HG03469 (cell line): ENCODE data around the gene RETREG2.

Experiments
- ATAC-seq: cut with Tn5 transposase; IDR thresholded peaks from one replicate; pipeline ENCODE4 v1.9.1; 2021; ENCODE audit warnings: mild to moderate bottlenecking, moderate library complexity, moderate number of reproducible peaks; ENCODE audit not compliant: unreplicated experiment

RETREG2 gene

GRCh38 chr2:219213486-219214071 lies 35.5 kb downstream of the RETREG2 start:
- ATAC-seq: no peak

- no peak for ATAC-seq
Observed at GRCh38 chr2:219214141-219214540, 36.1 kb downstream of the RETREG2 start.

- no peak for ATAC-seq
Observed at GRCh38 chr2:219214786-219215185, 36.7 kb downstream of the RETREG2 start.

- ATAC-seq: no peak
Observed at GRCh38 chr2:219215871-219216534, 37.9 kb downstream of the RETREG2 start.

GRCh38 chr2:219216535-219216915 lies 38.5 kb downstream of the RETREG2 start:
- ATAC-seq: no peak

- no peak for ATAC-seq
Observed at GRCh38 chr2:219218217-219218731, 40.2 kb downstream of the RETREG2 start.

GRCh38 chr2:219218732-219219701 lies 40.9 kb downstream of the RETREG2 start, which contains the start of gene ABCB6:
Gene ABCB6 (minus strand): TSS chr2:219218958. CDS start chr2:219218673, 285 bp downstream.
- no peak for ATAC-seq

- ATAC-seq: no peak
Observed at GRCh38 chr2:219219784-219220532, 41.9 kb downstream of the RETREG2 start.

GRCh38 chr2:219220652-219221402 lies 42.8 kb downstream of the RETREG2 start:
- ATAC-seq: no peak

GRCh38 chr2:219221957-219222518 lies 44.0 kb downstream of the RETREG2 start:
- no peak for ATAC-seq

GRCh38 chr2:219223831-219224610 lies 45.9 kb downstream of the RETREG2 start:
- no peak for ATAC-seq

GRCh38 chr2:219225350-219225749 lies 47.3 kb downstream of the RETREG2 start:
- ATAC-seq: no peak

- no peak for ATAC-seq
Observed at GRCh38 chr2:219228041-219228910, 50.2 kb downstream of the RETREG2 start.

GRCh38 chr2:219228911-219229304 lies 50.8 kb downstream of the RETREG2 start:
- peak; percentile 3 for ATAC-seq

- ATAC-seq: peak; percentile 93
Observed at GRCh38 chr2:219229305-219230058, 51.4 kb downstream of the RETREG2 start, which contains the start of the genes ANKZF1 and ATG9A. Gene ANKZF1 (plus strand): TSS chr2:219229806. CDS start chr2:219230258, 452 bp downstream. Gene ATG9A (minus strand): TSS chr2:219229636. CDS start chr2:219228024, 1,612 bp downstream.

- ATAC-seq: no peak
Observed at GRCh38 chr2:219230059-219230540, 52.0 kb downstream of the RETREG2 start.

GRCh38 chr2:219234331-219234730 lies 56.3 kb downstream of the RETREG2 start:
- ATAC-seq: no peak
